Measurements from ENCODE around the gene COPS7A. TPM values are rescaled to one million over a fixed set of nuclear protein-coding genes. Genes with fewer than 3 reads are reported as not detected.
A peak's percentile ranks its signal among the peaks of the same experiment; 100 is the strongest.

The COPS7A gene, protein sequence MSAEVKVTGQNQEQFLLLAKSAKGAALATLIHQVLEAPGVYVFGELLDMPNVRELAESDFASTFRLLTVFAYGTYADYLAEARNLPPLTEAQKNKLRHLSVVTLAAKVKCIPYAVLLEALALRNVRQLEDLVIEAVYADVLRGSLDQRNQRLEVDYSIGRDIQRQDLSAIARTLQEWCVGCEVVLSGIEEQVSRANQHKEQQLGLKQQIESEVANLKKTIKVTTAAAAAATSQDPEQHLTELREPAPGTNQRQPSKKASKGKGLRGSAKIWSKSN
- total RNA-seq: 10 to 100 TPM; 38.4 to 72.6 (median 51.8) TPM

- Histone ChIP-seq H3K9me3 (no peaks in the 10 kb centered on the region), H3K36me3 (peaks cover 0 to 15% (median 0%) of the 10 kb centered on the region in 3 donors), H3K4me3 (peak within 1 kb of the TSS; percentile 50 to 70 (median 60)), H3K4me1 (peaks cover 0 to 10% (median 7%) of the 10 kb centered on the region in 4 donors), H3K27ac (peak within 1 kb of the TSS; percentile 81 to 92 (median 86)), H3K27me3 (no peaks in the 10 kb centered on the region)
- TF ChIP-seq POLR2A (IDR thresholded peaks at IDR 0.05) (peak; percentile 56 to 58), CTCF (IDR thresholded peaks at IDR 0.05) (peak in 3 of 6 experiments; percentile 12 to 24 (median 15))
- DNase-seq: peak; percentile 97 to 100 (median 98)
Observed at GRCh38 chr12:6723607-6724408, at the start of gene COPS7A. COPS7A (plus strand) TSS chr12:6724046; CDS start chr12:6724657, 611 bp downstream.

DNA sequence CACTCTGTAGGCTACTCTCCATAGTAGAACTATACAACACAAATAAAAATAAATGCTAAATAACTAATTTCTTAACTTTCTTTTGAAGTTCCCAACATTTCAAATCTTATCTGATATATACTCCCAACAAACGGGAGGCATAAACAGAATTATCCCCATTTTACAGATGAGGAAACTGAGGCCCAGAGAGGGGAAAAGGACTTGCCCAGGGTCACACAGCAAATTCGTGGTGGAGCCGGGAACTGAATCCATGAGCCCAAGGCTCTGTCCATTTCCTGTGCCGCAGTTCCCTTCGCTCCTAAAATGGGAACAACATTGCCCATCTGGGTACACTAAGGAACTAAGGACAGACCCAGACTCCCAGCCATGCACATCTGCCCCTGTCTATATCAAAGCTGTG, 46.9 kb upstream of the COPS7A start:
- Histone ChIP-seq H3K27ac (no peak overlapping the region), H3K4me3 (no peak overlapping the region), H3K4me1 (no peaks in the 10 kb centered on the region), H3K36me3 (peaks cover 0 to 82% (median 0%) of the 10 kb centered on the region in 3 donors), H3K27me3 (no peaks in the 10 kb centered on the region), H3K9me3 (no peaks in the 10 kb centered on the region)
- DNase-seq: no peak
- no peak for TF ChIP-seq CTCF (IDR thresholded peaks at IDR 0.05)
- no peak for TF ChIP-seq POLR2A (IDR thresholded peaks at IDR 0.05)

GRCh38 chr12:6684609-6685008, 39.2 kb upstream of the COPS7A start:
- H3K4me1 ChIP-seq: peaks cover 0 to 26% (median 12%) of the 10 kb centered on the region in 4 donors

DNA sequence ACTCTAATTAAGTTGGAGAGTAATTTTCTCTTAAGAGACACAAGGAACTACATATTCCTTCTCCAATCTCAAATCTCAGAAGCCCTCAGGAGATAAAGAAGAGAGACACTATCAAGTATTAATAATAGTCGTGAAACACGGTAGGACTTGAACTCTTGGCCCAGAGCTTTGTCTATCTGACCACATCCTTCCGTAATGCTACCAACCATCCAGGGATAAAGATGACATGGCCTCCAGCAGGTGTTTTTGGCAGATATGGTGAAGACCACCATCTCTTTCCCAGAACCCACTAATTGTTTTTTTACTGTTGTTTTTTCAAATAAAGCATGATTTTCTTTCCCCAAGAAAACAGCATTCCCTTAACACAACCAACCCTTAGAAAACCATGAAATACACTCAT, 38.0 kb upstream of the COPS7A start:
- H3K27me3 ChIP-seq: no peaks in the 10 kb centered on the region
- no peak overlapping the region for H3K27ac ChIP-seq
- H3K9me3 ChIP-seq: no peaks in the 10 kb centered on the region
- no peak overlapping the region for H3K4me3 ChIP-seq
- H3K4me1 ChIP-seq: peaks cover 0 to 26% (median 15%) of the 10 kb centered on the region in 4 donors
- no peak for DNase-seq
- H3K36me3 ChIP-seq: no peaks in the 10 kb centered on the region
- no peak for TF ChIP-seq CTCF (IDR thresholded peaks at IDR 0.05)
- TF ChIP-seq POLR2A (IDR thresholded peaks at IDR 0.05): no peak

More at GRCh38 chr12:6684609-6685008, 39.2 kb upstream of the COPS7A start:
- no peak for TF ChIP-seq POLR2A (IDR thresholded peaks at IDR 0.05)
- peak in 5 of 6 experiments; percentile 24 to 54 (median 45) for TF ChIP-seq CTCF (IDR thresholded peaks at IDR 0.05)
- H3K27ac ChIP-seq: no peak overlapping the region
- no peaks in the 10 kb centered on the region for H3K9me3 ChIP-seq
- H3K36me3 ChIP-seq: peaks cover 0 to 8% (median 0%) of the 10 kb centered on the region in 3 donors
- H3K4me3 ChIP-seq: no peak overlapping the region
- no peaks in the 10 kb centered on the region for H3K27me3 ChIP-seq
- DNase-seq: no peak

DNA sequence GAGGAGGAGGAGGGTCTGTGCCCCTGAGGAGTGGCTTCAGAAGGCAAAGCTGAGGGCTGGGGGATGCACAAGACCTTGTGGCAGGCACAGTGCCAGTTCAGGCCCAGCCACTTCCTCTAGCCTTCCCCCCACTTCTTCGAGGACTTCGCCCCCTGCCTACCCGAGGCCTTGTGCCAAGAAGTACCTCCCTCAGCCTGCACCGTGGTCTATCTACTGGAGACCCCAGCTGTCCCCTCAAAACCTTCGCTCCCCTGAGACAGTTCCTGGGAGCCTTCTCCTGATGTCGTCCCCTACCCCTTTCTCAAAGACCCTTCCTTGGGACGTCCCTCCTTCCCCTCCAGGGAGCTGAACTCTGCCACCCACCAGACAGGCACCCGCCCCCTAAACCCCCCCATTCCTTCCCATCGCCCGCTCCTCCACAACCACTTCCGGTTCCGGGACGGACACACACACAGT, 35.3 kb upstream of the COPS7A start:
- no peaks in the 10 kb centered on the region for H3K36me3 ChIP-seq
- TF ChIP-seq POLR2A (IDR thresholded peaks at IDR 0.05) (no peak), CTCF (IDR thresholded peaks at IDR 0.05) (no peak)
- peak overlapping the region; percentile 96 to 99 (median 98) for H3K27ac ChIP-seq
- H3K4me3 ChIP-seq: peak overlapping the region; percentile 88 to 95 (median 92)
- peaks cover 0 to 26% (median 15%) of the 10 kb centered on the region in 4 donors for H3K4me1 ChIP-seq
- no peaks in the 10 kb centered on the region for H3K27me3 ChIP-seq
- H3K9me3 ChIP-seq: no peaks in the 10 kb centered on the region
- peak; percentile 73 to 88 (median 79) for DNase-seq
